G401.6 (cell line): Measurements from ENCODE around the gene KCNJ8.
"Not testable (repeated sequence)": the region's sequence is repeated elsewhere in the genome, so short reads cannot be mapped to it uniquely, and the experiment has no call there.

Experiments used
- FAIRE-seq: peaks from 2 replicates; lab custom pipeline; 2012; peaks lifted over from hg19 to GRCh38; lab: Jason Lieb, UNC

KCNJ8 gene

DNA sequence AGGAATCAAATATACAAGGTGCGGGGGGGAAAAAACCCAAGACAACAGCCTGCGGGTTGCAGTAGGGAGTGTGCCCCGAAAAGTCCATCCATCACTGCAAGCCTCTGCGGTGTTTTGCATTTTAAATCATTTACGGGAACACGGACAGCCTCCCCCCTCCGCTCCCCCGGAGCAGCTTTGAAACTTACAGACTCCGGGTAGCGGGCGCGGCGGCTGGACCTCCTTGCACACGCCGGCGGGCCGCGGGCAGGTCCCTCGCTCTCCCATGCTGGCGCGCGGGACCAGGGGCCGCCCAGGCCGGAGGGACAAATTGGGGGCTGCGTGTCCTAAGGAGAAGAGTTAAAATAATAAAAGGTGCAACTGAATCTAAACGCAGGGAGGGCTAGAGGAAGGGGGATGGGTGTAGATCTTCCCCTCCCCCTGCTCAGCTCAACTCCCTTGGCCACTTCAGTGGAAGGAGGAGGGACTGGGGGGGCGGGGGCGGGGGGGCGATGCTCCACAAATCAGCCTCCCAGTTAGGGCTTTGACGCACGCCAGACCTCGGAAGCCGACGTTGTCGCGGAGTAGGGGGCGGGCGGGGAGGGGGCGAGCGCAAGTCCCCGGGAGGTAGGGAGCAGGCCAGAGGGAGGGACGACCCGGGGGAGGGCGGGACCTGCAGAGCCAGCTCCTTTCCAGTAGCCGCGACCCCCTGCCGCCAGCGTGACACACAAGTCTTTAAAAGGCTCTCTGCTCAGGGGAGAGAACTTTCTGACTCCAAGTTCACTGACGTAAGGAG, at the start of gene KCNJ8:
TSS of gene KCNJ8 (minus strand) at position 349 of the 775 bp plus-strand sequence. CDS start 1,090 bp downstream, outside the sequence.
- no peak for FAIRE-seq

DNA sequence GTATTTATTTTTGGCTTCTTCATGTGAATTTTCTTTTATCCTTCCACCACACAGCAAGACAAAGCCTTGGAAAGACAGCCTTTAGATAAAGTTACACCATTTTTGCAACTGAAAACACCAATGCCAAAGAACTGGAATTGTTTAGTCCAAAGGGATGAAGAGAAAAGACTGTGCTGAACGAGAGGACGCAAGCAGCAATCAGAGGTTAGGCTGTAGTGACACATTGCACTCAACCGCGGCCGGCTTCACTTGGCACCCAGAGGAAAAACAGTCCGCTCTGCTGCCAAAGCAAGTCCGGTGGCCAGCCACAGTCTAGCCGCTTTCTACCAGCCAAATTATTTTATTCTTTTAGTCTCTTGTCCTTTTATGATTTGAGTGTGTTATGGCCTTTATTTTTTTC, 49.1 kb upstream of the KCNJ8 start:
- FAIRE-seq, result no peak

DNA sequence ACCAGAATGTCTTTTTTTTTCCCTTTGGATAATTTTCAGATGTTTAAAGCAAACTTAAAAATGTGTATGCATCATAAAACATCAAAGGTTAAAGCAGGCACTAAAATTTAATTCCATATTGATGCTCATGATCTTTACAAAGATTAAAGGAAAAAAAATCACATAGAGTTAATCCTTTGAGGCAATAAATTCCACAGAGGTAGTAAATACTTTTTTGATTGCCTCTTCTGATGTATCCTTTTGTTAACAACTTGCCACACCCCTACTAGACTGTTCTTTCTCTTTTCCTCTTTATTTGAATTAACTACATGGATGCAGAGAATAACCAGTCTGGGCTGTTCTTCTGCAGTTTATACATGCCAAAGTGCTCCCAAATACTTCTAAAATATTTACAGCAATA, 45.2 kb upstream of the KCNJ8 start:
- no peak for FAIRE-seq

DNA sequence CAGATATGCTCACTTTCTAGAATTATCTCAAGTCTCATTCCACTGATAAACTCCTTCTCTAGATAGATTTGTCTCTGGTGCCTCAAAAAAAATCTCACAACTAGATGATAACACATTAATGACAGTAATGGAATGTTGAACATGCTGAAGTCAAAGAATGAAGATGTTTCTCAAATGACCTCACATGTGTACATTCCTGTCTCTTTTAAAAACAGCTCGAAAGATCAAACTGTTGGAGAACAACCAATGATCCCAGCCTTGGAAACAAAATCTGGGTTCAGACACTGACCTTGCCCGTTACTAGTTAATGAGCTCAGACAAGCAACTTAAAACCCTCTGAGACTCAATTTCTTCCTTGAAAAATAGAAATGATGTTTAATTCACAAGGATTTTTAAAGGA, 44.7 kb upstream of the KCNJ8 start:
- FAIRE-seq, result no peak

DNA sequence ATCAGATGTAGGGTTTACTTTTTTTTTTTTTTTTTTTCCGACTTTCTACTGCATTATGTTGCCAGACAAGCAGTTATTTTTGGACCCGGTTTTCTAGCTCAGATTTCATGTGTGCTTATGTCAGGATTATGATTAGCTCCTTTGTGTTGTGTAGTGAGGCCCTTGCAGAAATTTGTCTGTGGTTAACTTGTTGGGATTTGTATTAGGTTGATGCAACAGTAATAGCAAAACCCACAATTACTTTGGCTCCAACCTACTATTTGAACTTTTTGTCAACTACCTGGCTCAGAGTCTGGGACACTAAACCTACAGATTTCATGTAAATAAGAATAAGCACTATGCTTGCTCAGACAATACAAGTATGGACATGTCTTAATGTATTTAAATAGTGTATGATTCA, 44.1 kb upstream of the KCNJ8 start:
- no peak for FAIRE-seq

DNA sequence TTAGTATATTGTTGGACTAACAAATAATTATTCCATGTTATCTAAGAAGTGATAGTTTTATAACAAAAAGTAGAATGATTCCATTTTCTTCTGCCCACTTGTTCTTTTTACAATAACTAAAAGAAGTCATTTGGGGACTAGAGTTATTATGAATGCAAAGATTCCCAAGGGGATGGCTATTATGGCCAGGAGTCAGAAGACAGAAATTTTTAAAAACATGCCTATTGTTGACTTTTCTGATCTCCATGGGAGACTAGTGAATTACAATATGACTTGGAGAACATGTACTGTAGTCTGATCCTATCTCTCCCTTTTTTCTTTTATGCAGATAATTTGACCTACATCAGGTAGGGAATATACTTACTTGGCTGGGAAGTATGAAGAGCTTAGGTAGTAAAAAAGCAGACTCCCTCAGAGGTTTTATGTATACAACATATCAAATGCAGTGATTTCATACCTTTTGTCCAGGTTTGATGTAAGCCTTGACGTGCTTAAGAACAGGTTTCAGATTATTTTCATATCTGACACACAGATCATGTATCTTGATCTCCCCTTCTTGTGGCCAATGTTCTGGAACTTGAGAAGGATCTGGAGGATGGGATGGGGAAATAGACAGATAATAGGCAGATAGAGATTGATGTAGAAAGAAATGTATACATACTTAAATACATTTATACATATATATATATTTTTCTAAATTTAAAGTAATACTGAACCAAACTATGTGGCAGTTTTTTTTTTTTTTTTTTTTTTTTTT, 41.0 kb upstream of the KCNJ8 start:
- no peak for FAIRE-seq

DNA sequence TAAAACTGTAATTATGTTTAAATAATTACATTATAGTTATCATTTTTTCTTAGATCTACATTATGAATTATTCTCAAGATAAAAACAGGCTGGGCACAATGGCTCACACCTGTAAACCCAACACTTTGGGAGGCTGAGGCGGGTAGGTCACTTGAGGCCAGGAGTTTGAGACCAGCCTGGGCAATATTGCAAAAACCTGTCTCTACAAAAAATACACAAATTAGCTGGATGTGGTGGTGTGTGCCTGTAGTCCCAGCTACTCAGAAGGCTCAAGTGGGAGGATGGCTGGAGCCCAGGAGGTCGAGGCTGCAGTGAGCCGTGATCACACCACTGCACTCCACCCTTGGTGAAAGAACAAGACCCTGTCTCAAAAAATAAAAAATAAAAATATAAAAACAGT, 40.3 kb upstream of the KCNJ8 start:
- FAIRE-seq, result no peak

DNA sequence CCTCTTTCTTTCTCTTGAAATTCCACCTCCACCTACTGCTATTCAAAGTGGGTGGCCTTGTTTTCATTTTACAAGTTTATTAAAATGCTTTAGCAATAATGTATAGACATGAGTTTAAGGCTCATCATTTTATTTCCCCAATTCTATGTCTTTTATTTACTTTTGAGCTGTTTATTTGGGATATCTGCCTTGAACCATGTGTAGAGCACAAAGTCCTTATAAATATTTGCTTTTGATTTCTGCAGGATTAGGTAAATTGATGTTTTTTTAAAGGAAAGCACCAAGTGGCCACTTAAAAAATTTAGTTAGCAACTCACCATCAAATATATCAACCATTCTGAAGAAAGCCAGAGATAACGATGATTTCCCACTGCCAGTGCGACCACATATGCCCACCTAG, 39.8 kb upstream of the KCNJ8 start:
- no peak for FAIRE-seq

DNA sequence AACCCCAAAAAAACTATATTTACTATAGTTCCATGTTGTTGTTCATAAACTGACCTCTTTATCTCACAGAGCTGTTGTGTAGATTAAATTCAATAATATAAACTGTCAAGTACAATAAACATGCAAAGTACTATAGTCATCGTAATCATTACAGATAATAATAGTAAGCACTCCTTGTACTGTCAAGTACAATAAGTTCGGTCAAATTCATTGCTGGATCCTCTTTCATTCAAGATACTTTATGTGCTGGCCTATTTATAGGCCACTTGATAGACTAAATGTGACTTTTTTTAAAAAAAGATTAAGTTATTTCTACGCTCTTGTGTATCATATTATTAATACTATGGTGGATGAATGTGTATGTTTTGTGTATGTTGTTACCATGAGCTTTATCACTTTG, 39.2 kb upstream of the KCNJ8 start:
- no peak for FAIRE-seq

DNA sequence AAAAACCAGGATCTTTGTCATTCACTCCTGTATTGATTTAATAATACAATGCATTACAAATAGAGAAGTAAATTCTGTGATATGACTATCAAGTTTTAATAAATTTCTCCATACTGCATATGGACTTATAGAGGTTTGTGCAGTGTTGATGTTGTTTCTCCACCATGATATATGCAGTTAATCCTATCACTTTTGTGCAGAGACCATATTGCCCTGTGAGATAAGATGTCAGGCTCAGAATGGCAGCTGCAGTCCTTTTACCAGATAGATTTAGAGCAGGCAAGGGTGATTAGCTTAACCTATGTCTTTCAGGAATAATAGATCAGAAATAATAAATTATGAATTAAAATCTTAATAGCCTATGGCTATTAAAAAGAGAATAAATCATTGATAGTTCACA, 38.6 kb upstream of the KCNJ8 start:
- FAIRE-seq, result no peak

DNA sequence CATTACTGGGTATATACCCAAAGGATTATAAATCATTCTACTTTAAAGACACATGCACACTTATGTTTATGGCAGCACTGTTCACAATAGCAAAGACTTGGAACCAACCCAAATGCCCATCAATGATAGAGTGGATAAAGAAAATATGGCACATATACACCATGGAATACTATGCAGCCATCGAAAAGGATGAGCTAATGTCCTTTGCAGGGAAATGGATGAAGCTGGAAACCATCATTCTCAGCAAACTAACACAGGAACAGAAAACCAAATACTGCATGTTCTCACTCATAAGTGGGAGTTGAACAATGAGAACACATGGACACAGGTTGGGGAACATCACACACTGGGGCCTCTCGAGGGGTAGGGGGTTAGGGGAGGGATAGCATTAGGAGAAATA, 37.8 kb upstream of the KCNJ8 start:
- not testable (repeated sequence) for FAIRE-seq

DNA sequence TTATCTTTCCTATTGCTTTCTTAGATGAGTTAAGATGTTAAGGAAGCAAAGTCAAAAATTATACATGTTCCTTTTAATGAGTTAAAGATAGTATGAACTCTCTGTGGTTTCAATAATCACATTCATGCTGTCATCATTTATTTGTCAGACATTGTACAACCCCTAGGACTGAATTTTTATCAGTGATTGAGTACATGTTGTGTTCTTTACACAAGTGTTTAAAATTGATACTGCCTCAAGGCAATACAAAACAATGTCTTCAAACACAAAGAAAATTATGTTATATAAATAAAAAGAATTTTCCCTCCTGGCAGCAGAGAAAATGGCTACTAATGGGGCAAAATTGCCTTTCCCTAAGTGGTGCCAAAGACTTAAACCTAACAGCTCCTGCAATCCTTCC, 34.6 kb upstream of the KCNJ8 start:
- no peak for FAIRE-seq

DNA sequence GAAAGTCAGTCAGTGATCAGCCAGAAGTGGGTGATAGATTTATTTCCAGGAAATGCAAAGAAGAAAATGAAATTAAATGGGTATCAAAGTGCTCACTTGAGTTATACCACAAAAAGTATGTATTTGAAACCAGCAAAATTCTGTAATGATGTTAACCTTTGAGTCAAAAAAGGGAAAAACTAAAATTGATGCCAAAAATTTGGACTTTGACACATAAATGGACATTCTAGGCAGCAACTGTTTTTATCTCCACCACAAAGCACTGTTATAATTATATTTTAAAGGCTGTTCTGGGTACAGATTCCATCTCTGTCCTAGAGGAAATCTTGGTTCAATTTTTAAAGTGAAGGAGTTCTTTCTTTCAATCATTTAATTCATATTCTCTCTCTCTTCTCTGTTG, 31.7 kb upstream of the KCNJ8 start:
- FAIRE-seq, result no peak

DNA sequence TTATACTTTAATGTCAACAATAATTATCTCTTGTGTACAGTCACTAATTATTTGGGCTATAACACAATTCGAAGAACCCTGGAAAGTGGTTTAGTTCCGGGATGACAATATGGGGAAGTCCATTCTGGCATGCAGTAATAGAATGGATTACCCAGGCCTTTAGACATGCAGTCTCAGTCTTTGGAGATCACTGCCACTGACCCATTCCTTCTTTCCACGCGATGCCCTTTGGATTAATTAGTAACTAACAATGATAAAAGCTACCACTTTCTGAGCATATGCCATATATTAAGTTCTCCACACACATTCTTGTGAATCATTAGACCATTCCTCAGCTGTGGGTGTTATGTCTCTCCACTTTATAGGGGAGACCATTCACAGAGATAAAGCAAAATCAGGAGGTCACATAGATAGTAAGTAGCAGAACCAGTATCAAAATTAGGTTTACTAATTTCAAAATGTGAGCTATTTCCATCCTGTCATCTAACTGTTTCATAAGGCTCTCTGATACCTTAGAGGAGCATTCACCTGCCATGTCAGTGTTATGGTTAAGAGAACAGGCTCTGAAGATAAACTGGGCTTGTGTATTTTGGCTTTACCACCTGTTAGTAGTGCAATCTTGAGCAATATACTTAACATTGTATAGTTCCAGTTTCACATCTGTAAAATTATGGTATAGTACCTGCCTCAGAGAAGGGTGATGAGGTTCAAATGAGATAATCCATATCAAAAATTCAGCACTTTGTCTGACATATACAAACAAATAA, 27.2 kb upstream of the KCNJ8 start:
- no peak for FAIRE-seq

DNA sequence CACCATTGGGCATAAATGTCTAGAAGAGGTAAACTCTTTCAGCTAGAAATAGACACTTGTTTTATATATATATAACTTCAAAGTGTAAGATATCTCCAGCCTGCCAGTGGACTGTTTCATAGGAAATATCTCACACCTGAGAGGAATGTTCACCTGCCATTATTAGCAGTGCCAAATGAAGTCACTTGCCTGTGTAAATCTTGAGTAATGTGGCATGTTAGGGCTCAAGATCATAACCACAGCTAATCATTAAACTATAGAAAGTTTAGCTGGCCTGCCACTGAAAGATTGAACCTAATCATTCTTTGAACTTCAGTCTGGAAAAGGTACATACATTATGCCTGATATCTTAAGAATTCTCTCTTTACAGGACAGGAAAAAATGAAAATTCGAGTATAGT, 25.5 kb upstream of the KCNJ8 start:
- FAIRE-seq, result no peak

DNA sequence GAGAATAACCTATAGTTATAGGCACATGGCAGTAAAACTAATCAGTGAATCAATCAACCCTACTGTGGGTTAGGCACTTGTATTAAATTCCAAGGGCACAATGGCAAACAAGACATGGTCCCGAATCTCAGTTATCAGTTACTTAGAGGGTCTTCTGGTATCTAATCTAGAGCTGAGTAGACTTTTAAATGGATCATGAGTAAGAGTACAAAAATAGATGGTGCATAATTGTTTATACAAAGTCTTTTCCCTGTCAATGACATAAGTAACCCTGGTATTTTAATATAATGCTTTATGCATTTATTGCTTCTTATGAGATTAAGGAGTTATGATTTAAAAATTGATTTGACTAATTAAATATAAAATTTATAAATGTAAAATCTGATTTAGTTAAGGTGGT, 23.0 kb upstream of the KCNJ8 start:
- FAIRE-seq, result no peak

DNA sequence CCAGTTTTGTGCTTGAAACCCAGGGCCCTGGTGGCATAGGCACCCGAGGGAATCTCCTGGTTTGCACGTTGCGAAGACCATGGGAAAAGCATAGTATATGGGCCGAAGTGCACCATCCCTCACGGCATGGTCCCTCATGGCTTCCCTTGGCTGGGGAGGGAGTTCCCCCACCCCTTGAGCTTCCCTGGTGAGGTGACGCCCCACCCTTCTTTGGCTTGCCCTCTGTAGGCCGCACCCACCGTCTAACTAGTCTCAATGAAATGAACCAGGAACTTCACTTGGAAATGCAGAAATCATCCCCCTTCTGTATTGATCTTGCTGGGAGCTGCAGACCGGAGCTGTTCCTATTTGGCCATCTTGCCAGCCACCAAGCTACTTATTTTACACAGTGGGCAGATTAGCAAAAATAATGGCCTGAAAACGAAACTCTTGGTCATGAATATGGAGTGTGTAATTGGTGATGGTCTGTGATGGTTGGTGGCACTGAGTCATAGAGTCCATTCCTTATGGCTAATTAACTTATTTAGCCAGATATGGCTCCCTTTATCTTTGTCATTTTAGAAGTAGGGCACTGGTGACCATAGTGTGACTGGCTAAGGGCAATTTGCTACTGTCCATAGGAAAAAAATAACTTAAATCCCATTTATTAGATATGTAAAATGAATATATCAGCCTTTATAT, 21.3 kb upstream of the KCNJ8 start:
- no peak for FAIRE-seq

DNA sequence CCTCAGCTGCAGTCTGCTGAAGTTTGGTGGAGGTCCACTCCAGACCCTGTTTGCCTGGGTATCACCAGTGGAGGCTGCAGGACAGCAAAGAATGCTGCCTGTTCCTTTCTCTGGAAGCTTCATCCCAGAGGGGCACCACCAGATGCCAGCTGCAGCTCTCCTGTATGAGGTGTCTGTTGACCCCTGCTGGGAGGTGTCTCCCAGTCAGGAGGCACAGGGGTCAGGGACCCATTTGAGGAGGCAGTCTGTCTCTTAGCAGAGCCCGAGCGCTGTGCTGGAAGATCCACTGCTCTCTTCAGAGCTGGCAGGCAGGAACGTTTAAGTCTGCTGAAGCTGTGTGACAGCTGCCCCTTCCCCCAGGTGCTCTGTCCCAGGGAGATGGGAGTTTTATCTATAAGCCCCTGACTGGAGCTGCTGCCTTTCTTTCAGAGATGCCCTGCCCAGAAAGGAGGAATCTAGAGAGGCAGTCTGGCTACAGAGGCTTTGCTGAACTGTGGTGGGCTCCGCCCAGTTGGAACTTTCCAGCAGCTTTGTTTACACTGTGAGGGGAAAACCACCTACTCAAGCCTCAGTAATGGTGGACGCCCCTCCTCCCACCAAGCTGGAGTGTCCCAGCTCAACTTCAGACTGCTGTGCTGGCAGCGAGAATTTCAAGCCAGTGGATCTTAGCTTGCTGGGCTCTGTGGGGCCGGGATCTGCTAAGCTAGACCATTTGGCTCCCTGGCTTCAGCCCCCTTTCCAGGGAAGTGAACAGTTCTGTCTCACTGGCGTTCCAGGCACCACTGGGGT, 20.5 kb upstream of the KCNJ8 start:
- not testable (repeated sequence) for FAIRE-seq

DNA sequence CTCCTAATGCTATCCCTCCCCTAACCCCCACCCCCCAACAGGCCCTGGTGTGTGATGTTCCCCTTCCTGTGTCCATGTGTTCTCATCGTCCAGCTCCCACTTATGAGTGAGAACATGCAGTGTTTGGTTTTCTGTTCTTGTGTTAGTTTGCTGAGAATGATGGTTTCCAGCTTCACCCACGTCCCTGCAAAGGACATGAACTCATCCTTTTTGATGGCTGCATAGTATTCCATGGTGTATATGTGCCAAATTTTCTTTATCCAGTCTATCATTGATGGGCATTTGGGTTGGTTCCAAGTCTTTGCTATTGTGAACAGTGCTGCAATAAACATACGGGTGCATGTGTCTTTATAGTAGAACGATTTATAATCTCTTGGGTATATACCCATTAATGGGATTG, 15.2 kb upstream of the KCNJ8 start:
- FAIRE-seq, result not testable (repeated sequence)

DNA sequence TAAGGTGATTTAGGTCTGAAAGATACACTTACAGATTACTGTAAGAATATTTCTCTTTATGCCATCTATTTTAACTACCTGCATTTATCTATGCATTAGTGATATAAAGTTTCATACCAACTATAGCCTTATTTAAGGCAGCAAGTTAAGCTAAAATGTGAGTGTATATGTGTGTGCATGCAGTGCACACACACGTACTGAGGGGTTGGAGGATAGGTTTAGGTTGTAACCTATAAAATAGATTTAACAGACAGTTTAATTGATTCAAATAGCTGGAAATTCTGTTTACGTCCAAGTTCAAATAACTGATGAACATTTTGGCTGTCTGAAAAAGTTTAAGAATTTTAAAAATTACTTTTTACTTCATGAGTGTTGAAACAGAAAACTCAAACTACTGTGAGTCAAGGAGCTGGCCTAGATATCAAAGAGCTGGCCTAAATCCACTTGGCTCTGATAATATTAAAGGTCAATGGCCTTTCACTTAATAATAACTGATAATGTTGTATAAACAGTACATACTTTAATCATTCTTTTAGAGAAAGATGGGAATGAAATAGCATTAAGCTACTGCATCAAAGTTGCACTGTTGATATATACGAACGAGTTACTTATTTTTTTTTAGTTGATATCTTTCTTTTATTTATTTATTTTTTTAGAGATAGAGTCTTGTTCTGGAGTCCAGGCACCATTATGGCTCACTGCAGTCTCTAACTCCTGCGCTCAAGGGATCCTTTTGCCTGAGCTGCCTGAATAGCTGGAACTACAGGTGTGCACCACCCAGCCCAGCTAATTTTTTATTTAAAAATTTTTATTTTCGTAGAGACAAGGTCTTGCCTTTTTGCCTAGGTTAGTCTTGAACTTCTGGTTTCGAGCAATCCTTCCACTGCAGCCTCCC, 13.8 kb upstream of the KCNJ8 start:
- no peak for FAIRE-seq
